ENCODE measurements around the gene COL1A1. TPM values are rescaled to one million over a fixed set of nuclear protein-coding genes. Genes with fewer than 3 reads are reported as not detected.

Gene COL1A1
- total RNA-seq = under 1 TPM; 0.18 to 0.26 TPM

DNA sequence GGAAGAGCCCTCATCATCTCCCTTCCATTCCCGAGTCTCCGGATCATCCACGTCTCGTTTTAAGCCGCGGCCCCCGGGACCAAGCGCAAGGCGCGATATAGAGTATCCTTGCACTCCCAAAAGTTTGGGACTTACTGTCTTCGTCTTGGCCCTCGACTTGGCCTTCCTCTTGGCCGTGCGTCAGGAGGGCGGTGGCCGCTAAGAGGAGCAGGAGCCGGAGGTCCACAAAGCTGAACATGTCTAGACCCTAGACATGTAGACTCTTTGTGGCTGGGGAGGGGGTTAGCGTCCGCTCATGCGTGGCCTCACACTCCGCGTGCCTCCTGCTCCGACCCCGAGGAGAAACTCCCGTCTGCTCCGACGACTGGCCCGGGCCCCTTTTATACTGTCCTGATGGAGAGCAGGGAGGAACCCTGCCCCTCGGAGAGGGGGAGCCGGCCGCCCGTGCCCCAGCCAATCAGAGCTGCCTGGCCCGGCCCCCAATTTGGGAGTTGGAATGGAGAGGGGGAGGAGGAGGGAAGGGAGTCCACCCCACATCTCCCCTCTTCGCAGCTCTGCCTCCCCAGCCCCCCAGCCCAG lies at the start of gene COL1A1:
TSS of gene COL1A1 (minus strand) at position 356 of the 579 bp plus-strand sequence. CDS start at position 238, 118 bp downstream.
- Mint-ChIP-seq H3K4me3 (peak within 1 kb of the TSS; percentile 70), H3K27ac (no peak within 1 kb of the TSS), H3K4me1 (ENCODE audit: low read depth) (peaks cover 20% of the 10 kb centered on the region), H3K36me3 (ENCODE audit: low read depth) (no peaks in the 10 kb centered on the region), H3K27me3 (ENCODE audit: low read depth) (peaks cover 46% of the 10 kb centered on the region), H3K9me3 (ENCODE audit: insufficient read depth) (no peaks in the 10 kb centered on the region)
- CTCF ChIA-PET = interaction anchor here (0.7 to 6.0 kb wide), 22 partner anchors 8 to 197 kb away, joined by 3 to 191 read pairs (median 10); partner anchors contain the start of genes PDK2, SGCA and TMEM92
- POLR2A ChIA-PET = no interaction called here
- no peak for ATAC-seq
- DNase-seq = no peak

DNA sequence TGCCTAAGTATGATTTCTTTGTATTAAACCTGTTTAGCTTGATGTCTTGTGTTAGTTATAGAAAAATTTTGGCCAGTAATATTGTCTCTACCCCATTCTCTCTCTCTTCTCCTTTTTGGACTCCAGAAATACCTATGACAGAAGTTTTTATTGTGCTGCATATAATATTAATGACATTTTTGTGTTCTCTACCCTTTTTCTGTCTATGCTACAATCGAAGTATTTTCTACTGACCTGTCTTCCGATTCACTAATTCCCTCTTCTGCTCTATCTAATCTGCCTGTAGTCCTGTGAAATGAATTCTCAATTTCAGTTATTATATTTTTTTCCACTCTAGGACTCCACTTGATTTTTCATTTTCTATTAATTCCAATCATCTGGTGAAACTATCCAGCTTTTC lies 46.8 kb upstream of the COL1A1 start:
- ATAC-seq (no peak), DNase-seq (no peak)
- Mint-ChIP-seq H3K27ac (no peak overlapping the region), H3K4me3 (no peak overlapping the region), H3K36me3 (ENCODE audit: low read depth) (no peaks in the 10 kb centered on the region), H3K27me3 (ENCODE audit: low read depth) (peaks cover 29% of the 10 kb centered on the region), H3K4me1 (ENCODE audit: low read depth) (no peaks in the 10 kb centered on the region), H3K9me3 (ENCODE audit: insufficient read depth) (peaks cover 8% of the 10 kb centered on the region)
- ChIA-PET CTCF (no interaction called here), POLR2A (no interaction called here)

DNA sequence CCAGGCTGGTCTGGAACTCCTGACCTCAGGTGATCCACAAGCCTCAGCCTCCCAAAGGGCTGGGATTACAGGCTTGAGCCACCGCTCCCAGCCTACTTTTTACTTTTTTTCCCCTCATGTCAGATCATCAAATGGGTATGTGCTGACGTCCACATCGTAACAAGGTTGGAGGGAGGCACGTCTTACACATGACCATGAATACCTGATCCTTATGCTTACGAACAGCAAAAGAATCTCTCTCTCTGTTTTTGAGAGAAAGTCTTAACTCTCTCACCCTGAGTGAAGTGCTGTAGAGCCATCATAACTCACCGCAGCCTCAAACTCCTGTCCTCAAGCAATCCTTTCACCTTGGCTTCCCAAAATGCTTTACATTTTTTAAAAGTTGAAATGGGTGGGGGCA lies 43.3 kb upstream of the COL1A1 start:
- DNase-seq = no peak
- Mint-ChIP-seq H3K4me1 (ENCODE audit: low read depth) (no peaks in the 10 kb centered on the region), H3K9me3 (ENCODE audit: insufficient read depth) (peaks cover 8% of the 10 kb centered on the region), H3K36me3 (ENCODE audit: low read depth) (no peaks in the 10 kb centered on the region), H3K4me3 (no peak overlapping the region), H3K27ac (no peak overlapping the region), H3K27me3 (ENCODE audit: low read depth) (peaks cover 30% of the 10 kb centered on the region)
- POLR2A ChIA-PET = interaction anchor here (0.6 kb wide), 1 partner anchor 173 kb away, joined by 3 read pairs; no protein-coding TSS in a partner anchor
- ATAC-seq = no peak
- CTCF ChIA-PET = no interaction called here

DNA sequence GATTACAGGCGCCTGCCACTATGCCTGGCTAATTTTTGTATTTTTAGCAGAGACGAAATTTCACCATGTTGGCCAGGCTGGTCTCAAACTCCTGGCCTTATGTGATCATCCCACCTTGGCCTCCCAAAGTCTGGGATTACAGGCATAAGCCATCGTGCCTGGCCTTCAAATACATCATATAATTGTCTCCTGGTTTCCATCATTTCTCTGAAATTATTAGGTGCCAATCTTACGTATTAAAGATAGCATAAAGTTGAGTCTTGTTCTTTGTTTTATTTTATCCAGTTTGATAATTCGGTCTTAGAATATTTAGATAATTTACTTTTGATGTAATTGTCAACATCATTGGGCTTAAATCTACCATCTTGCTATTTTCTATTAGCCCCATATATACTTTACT lies 40.0 kb upstream of the COL1A1 start:
- CTCF ChIA-PET = no interaction called here
- Mint-ChIP-seq H3K4me1 (ENCODE audit: low read depth) (no peaks in the 10 kb centered on the region), H3K9me3 (ENCODE audit: insufficient read depth) (no peaks in the 10 kb centered on the region), H3K36me3 (ENCODE audit: low read depth) (no peaks in the 10 kb centered on the region), H3K4me3 (no peak overlapping the region), H3K27me3 (ENCODE audit: low read depth) (peaks cover 29% of the 10 kb centered on the region), H3K27ac (no peak overlapping the region)
- DNase-seq (no peak), ATAC-seq (no peak)
- POLR2A ChIA-PET = no interaction called here

DNA sequence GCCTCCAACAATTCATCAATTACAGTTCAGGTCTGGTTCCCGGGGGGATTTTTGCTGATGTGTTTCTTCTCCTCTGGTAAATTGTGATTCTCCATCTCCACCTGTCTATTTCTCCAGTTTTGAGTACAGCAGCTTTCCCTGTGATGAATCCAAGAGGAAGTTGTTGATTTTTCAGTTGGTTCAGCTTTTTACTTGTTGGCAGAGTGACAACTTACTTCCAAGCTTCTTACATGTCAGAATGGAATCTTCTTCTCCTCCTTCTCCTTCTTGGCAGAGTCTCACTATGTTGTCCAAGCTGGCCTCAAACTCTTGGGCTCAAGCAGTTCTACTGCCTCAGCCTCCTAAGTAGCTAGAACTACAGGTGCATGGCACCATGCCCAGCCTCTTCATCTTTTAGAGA lies 39.4 kb upstream of the COL1A1 start:
- Mint-ChIP-seq H3K4me3 (no peak overlapping the region), H3K27me3 (ENCODE audit: low read depth) (peaks cover 29% of the 10 kb centered on the region), H3K9me3 (ENCODE audit: insufficient read depth) (no peaks in the 10 kb centered on the region), H3K4me1 (ENCODE audit: low read depth) (no peaks in the 10 kb centered on the region), H3K36me3 (ENCODE audit: low read depth) (no peaks in the 10 kb centered on the region), H3K27ac (no peak overlapping the region)
- ATAC-seq (no peak), DNase-seq (no peak)
- ChIA-PET POLR2A (no interaction called here), CTCF (interaction anchor here (0.8 kb wide), 1 partner anchor 41 kb away, joined by 3 read pairs; no protein-coding TSS in a partner anchor)

DNA sequence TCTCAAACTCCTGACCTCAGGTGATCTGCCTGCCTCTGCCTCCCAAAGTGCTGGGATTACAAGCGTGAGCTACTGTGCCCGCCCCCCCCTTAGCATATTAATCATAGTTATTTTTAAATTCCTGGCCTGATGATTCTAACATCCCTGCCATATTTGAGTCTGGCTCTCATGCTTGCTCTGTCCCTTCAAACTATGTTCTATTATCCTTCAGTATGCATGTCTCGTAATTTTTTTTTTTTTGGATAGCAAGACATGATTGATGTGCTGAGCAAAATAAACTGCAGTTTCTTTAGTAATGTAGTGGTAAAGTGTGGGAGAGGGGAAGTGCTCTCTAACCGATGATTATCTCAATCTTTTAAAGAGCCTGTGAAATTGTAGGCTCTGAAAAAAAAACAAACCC lies 38.5 kb upstream of the COL1A1 start:
- peaks cover 32% of the 10 kb centered on the region for H3K27me3 Mint-ChIP-seq (ENCODE audit: low read depth)
- H3K4me3 Mint-ChIP-seq = no peak overlapping the region
- POLR2A ChIA-PET = no interaction called here
- no peaks in the 10 kb centered on the region for H3K36me3 Mint-ChIP-seq (ENCODE audit: low read depth)
- H3K27ac Mint-ChIP-seq = no peak overlapping the region
- CTCF ChIA-PET = no interaction called here
- no peaks in the 10 kb centered on the region for H3K4me1 Mint-ChIP-seq (ENCODE audit: low read depth)
- no peaks in the 10 kb centered on the region for H3K9me3 Mint-ChIP-seq (ENCODE audit: insufficient read depth)
- ATAC-seq (no peak), DNase-seq (no peak)

DNA sequence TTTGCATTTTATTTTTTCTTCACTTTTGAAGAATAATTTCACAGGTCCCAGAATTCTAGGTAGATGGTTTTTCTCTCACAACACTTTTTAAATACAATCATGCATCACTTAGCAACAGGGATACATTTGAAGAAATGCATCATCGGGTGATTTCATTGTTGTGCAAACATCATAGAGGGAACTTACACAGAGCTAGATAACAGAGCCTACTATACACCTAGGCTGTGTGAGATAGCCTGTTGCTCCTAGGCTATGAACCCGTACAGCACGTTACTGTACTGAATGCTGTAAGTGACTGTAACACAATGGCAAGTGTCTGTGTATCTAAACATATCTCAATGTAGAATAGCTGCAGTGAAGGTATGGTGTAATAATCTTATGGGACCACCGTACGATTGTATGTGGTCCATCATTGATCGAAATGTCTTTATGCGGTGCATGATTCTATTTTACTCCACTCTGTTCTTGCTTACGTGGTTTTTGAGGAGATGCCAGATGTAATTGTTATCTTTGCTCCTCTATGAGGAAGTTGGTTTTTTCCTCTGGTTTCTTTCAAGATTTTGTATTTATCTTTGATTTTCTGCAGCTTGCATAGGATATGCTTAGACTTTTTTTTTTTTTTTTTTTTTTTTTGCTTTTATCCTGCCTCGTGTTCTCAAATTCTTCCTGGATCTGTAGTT lies 37.3 kb upstream of the COL1A1 start:
- ATAC-seq = no peak
- POLR2A ChIA-PET = no interaction called here
- no peaks in the 10 kb centered on the region for H3K36me3 Mint-ChIP-seq (ENCODE audit: low read depth)
- no peaks in the 10 kb centered on the region for H3K4me1 Mint-ChIP-seq (ENCODE audit: low read depth)
- H3K9me3 Mint-ChIP-seq (ENCODE audit: insufficient read depth) = no peaks in the 10 kb centered on the region
- H3K4me3 Mint-ChIP-seq = no peak overlapping the region
- H3K27ac Mint-ChIP-seq = no peak overlapping the region
- peaks cover 33% of the 10 kb centered on the region for H3K27me3 Mint-ChIP-seq (ENCODE audit: low read depth)
- CTCF ChIA-PET = interaction anchor here (2.6 kb wide), 1 partner anchor 38 kb away, joined by 8 read pairs; no protein-coding TSS in a partner anchor
- DNase-seq = no peak

DNA sequence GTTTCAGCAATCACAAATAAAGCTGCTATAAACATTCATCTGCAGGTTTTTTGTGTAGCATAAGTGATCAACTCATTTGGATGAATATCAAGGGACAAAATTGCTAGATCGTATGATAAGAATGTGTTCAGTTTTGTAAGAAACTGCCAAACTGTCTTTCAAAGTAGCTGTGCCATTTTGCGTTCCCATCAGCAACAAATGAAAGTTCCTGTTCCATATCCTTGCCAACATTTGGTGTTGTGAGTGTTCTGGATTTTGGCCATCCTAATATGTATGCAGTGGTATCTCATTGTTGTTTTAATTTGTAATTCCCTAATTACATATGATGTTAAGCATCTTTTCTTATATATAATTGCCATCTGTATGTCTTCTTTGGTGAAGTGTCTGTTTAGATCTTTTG lies 36.5 kb upstream of the COL1A1 start:
- H3K36me3 Mint-ChIP-seq (ENCODE audit: low read depth) = no peaks in the 10 kb centered on the region
- H3K27ac Mint-ChIP-seq = no peak overlapping the region
- ChIA-PET POLR2A (no interaction called here), CTCF (interaction anchor here (1.0 to 2.6 kb wide), 2 partner anchors 32 to 37 kb away, joined by 3 to 8 read pairs; no protein-coding TSS in a partner anchor)
- peaks cover 38% of the 10 kb centered on the region for H3K27me3 Mint-ChIP-seq (ENCODE audit: low read depth)
- H3K9me3 Mint-ChIP-seq (ENCODE audit: insufficient read depth) = no peaks in the 10 kb centered on the region
- ATAC-seq = no peak
- no peaks in the 10 kb centered on the region for H3K4me1 Mint-ChIP-seq (ENCODE audit: low read depth)
- no peak overlapping the region for H3K4me3 Mint-ChIP-seq
- DNase-seq = no peak

DNA sequence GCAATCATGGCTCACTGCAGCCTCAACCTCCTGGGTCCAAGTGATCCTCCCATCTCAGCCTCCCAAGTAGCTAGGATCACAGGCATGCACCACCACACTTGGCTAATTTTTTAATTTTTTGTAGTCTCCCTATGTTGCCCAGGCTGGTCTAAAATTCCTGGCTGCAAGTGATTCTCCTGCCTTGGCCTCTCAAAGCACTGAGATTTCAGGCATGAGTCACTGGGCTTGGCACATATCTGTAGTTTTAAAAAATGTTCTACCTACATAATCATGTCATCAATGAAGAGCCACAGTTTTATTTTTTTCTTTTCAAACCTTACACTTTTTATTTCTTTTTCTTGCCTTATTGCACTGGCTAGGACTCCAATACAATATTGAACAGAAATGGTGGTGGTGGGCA lies 33.1 kb upstream of the COL1A1 start:
- no peak for DNase-seq
- H3K4me3 Mint-ChIP-seq = no peak overlapping the region
- no peaks in the 10 kb centered on the region for H3K9me3 Mint-ChIP-seq (ENCODE audit: insufficient read depth)
- H3K27ac Mint-ChIP-seq = no peak overlapping the region
- no peaks in the 10 kb centered on the region for H3K36me3 Mint-ChIP-seq (ENCODE audit: low read depth)
- CTCF ChIA-PET = interaction anchor here (1.4 kb wide), 1 partner anchor 237 kb away, joined by 3 read pairs; no protein-coding TSS in a partner anchor
- H3K4me1 Mint-ChIP-seq (ENCODE audit: low read depth) = no peaks in the 10 kb centered on the region
- no peak for ATAC-seq
- POLR2A ChIA-PET = no interaction called here
- peaks cover 41% of the 10 kb centered on the region for H3K27me3 Mint-ChIP-seq (ENCODE audit: low read depth)

DNA sequence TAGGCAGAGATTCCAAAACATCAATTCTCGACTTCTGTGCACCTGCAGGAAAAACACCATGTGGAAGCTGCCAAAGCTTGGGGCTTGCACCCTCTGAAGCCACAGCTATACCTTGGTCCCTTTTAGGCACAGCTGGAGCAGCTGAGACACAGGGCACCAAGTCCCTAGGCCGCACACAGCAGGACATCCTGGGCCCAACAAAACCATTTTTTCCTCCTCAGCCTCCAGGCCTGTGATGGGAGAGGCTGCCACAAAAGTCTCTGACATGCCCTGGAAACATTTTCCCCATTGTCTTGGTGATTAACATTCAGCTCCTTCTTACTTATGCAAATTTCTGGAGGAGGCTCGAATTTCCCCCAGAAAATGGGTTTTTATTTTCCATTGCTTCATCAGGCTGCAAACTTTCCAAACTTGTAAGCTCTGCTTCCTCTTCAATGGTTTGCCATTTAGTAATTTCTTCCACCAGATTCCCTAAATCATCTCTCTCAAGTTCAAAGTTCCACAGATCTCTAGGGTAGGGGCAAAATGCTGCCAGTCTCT lies 24.3 kb upstream of the COL1A1 start:
- CTCF ChIA-PET = no interaction called here
- Mint-ChIP-seq H3K36me3 (ENCODE audit: low read depth) (no peaks in the 10 kb centered on the region), H3K4me1 (ENCODE audit: low read depth) (peaks cover 16% of the 10 kb centered on the region), H3K27me3 (ENCODE audit: low read depth) (peaks cover 14% of the 10 kb centered on the region), H3K4me3 (no peak overlapping the region), H3K27ac (no peak overlapping the region), H3K9me3 (ENCODE audit: insufficient read depth) (peaks cover 8% of the 10 kb centered on the region)
- ATAC-seq (no peak), DNase-seq (no peak)
- POLR2A ChIA-PET = no interaction called here

DNA sequence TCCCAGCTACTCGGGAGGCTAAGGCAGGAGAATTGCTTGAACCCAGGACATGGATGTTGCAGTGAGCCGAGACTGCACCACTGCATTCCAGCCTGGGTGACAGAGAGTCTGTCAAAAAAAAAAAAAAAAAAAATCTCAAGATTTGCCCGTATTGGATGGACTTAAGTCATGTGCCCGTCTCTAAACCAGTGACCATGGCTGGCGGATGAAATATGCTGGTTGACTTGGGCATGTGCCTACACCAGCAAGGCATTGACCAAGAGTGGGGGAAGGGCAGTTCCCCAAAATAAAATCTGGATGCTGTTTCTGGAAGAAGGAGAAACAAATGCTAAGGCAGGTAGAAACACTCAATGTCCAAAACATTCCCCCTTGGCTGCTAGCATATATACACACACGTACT lies 21.5 kb upstream of the COL1A1 start:
- DNase-seq = no peak
- H3K4me3 Mint-ChIP-seq = no peak overlapping the region
- H3K27ac Mint-ChIP-seq = no peak overlapping the region
- H3K27me3 Mint-ChIP-seq (ENCODE audit: low read depth) = peaks cover 18% of the 10 kb centered on the region
- peaks cover 8% of the 10 kb centered on the region for H3K9me3 Mint-ChIP-seq (ENCODE audit: insufficient read depth)
- no peak for ATAC-seq
- CTCF ChIA-PET = interaction anchor here (1.6 kb wide), 1 partner anchor 10 kb away, joined by 7 read pairs; no protein-coding TSS in a partner anchor
- no peaks in the 10 kb centered on the region for H3K36me3 Mint-ChIP-seq (ENCODE audit: low read depth)
- POLR2A ChIA-PET = interaction anchor here (0.6 kb wide), 1 partner anchor 649 kb away, joined by 3 read pairs; no protein-coding TSS in a partner anchor
- H3K4me1 Mint-ChIP-seq (ENCODE audit: low read depth) = peaks cover 22% of the 10 kb centered on the region

DNA sequence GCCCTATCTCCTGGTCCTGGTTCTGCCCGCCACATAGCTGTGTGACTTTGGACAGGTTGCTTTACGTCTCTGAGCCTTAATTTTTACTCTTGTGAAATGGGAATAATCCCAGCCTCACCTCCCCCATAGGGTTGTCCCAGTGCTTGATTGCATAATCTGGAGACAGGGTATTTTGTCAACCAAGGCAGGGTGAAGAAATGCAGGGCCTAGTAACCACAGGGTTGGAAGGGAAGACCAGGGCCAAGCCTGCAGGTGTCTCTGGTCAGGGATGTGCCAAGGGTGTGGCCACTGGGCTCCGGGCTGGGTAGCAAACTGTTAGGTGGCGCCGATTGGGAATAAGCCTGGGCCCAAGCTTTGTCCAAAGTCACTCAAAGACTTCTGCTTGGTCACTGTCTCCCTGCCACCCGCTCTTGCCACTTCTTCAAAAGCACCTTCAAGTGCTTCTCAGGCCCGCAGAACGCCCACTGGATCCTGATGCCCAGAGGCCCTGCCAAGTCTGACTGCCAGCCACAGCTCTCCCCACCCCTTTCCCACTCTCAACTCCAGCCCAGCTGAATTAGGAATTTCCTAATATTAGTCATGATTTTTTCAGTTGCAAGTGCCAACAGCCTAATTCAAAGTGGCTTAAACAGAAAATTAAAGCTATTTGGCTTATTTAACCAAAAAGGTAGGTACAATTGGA lies 20.6 kb upstream of the COL1A1 start:
- Mint-ChIP-seq H3K27me3 (ENCODE audit: low read depth) (peaks cover 23% of the 10 kb centered on the region), H3K4me3 (no peak overlapping the region), H3K4me1 (ENCODE audit: low read depth) (peaks cover 22% of the 10 kb centered on the region), H3K9me3 (ENCODE audit: insufficient read depth) (peaks cover 8% of the 10 kb centered on the region), H3K36me3 (ENCODE audit: low read depth) (no peaks in the 10 kb centered on the region), H3K27ac (peak overlapping the region; percentile 89)
- POLR2A ChIA-PET = interaction anchor here (0.6 kb wide), 1 partner anchor 648 kb away, joined by 3 read pairs; no protein-coding TSS in a partner anchor
- CTCF ChIA-PET = interaction anchor here (0.7 to 1.6 kb wide), 5 partner anchors 9 to 53 kb away, joined by 3 to 7 read pairs (median 4); partner anchors contain the start of genes COL1A1 and TMEM92
- ATAC-seq (no peak), DNase-seq (no peak)

Measured in activated CD8-positive, alpha-beta T cell treated with anti-CD3 and anti-CD28 coated beads, Interleukin-2, amount 10 ng/mL, durations not matched to agents 7 days and 5 days (primary cell).